Subcutaneous abdominal adipose tissue (tissue), 5 donors: ENCODE measurements around the gene SYT8.

Experiments used
- H3K27ac ChIP-seq: one replicate; pipeline ENCODE4 v1.7.0; 2013; ENCODE audit warnings: low read depth, mild to moderate bottlenecking, inconsistent platforms, low read length, moderate library complexity
- H3K27me3 ChIP-seq, 5 donors: one replicate each; pipeline ENCODE4 v1.7.0; 2013; ENCODE audit warnings: low read length in 5 of 5, inconsistent platforms in 1 of 5; ENCODE audit not compliant: control insufficient read depth in 5 of 5, insufficient read depth in 4 of 5
- H3K36me3 ChIP-seq, 5 donors: one replicate each; pipeline ENCODE4 v1.7.0; 2013; ENCODE audit warnings: low read length in 5 of 5; ENCODE audit not compliant: control insufficient read depth in 5 of 5, insufficient read depth in 5 of 5
- H3K4me1 ChIP-seq, 5 donors: one replicate each; pipeline ENCODE4 v1.7.0; 2013; ENCODE audit warnings: low read length in 5 of 5, mild to moderate bottlenecking in 3 of 5, moderate library complexity in 1 of 5; ENCODE audit not compliant: control insufficient read depth in 5 of 5, insufficient read depth in 5 of 5
- H3K4me3 ChIP-seq, 5 donors: one replicate each; pipeline ENCODE4 v1.7.0; 2013; ENCODE audit warnings: low read length in 5 of 5, low read depth in 1 of 5
- H3K9ac ChIP-seq, 5 donors: one replicate each; pipeline ENCODE4 v1.7.0; 2013; ENCODE audit warnings: low read length in 5 of 5, mild to moderate bottlenecking in 4 of 5, moderate library complexity in 3 of 5
- H3K9me3 ChIP-seq, 5 donors: one replicate each; pipeline ENCODE4 v1.7.0; 2013; ENCODE audit warnings: low read length in 5 of 5; ENCODE audit not compliant: control insufficient read depth in 5 of 5
- donor health status: healthy.
- donor health status: healthy.
- donor health status: healthy.
- donor health status: healthy.
- donor health status: healthy.

SYT8 gene

GRCh38 chr11:1817000-1817399 lies 17.8 kb upstream of the SYT8 start:
- Histone ChIP-seq H3K9ac (no peak overlapping the region), H3K4me1 (no peaks in the 10 kb centered on the region), H3K36me3 (no peaks in the 10 kb centered on the region), H3K27me3 (peaks cover 0 to 7% (median 3%) of the 10 kb centered on the region in 5 donors), H3K4me3 (no peak overlapping the region), H3K27ac (no peak overlapping the region), H3K9me3 (peaks cover 10 to 25% (median 12%) of the 10 kb centered on the region in 5 donors)

- Histone ChIP-seq H3K4me3 (no peak overlapping the region), H3K4me1 (no peaks in the 10 kb centered on the region), H3K27ac (no peak overlapping the region), H3K27me3 (peaks cover 0 to 7% (median 3%) of the 10 kb centered on the region in 5 donors), H3K9me3 (peaks cover 10 to 21% (median 12%) of the 10 kb centered on the region in 5 donors), H3K9ac (no peak overlapping the region), H3K36me3 (no peaks in the 10 kb centered on the region)
These were observed 17.3 kb upstream of the SYT8 start for GRCh38 chr11:1817511-1817910.

DNA sequence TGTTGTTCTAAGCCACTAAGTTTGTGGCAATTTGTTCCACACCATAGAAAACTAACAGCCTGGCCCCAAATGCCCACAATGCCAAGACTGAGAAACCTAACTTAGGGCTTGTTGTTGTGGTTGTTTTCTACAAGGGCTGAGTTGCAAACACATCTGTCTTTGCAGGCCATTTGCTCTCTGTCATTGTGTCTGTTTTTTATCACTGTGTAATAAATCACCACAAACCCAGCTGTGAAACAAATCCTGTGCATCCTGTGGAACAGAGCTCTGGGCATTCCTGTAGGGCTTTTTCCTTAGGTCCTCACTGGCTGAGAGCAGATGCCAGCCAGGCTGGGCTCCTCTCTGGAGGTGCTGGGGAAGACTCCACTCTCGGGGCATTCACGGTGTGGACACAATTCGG lies 15.7 kb upstream of the SYT8 start:
- H3K4me1 ChIP-seq, result no peaks in the 10 kb centered on the region
- peaks cover 0 to 7% (median 0%) of the 10 kb centered on the region in 5 donors for H3K27me3 ChIP-seq
- no peaks in the 10 kb centered on the region for H3K36me3 ChIP-seq
- H3K9me3 ChIP-seq, result peaks cover 10 to 21% (median 12%) of the 10 kb centered on the region in 5 donors
- no peak overlapping the region for H3K27ac ChIP-seq
- H3K9ac ChIP-seq, result no peak overlapping the region
- no peak overlapping the region for H3K4me3 ChIP-seq

GRCh38 chr11:1820463-1821325 lies 14.1 kb upstream of the SYT8 start:
- H3K27me3 ChIP-seq, result peaks cover 1 to 4% (median 4%) of the 10 kb centered on the region in 5 donors
- H3K9ac ChIP-seq, result no peak overlapping the region
- H3K27ac ChIP-seq, result no peak overlapping the region
- peaks cover 10 to 21% (median 12%) of the 10 kb centered on the region in 5 donors for H3K9me3 ChIP-seq
- H3K4me1 ChIP-seq, result no peaks in the 10 kb centered on the region
- no peaks in the 10 kb centered on the region for H3K36me3 ChIP-seq
- no peak overlapping the region for H3K4me3 ChIP-seq

DNA sequence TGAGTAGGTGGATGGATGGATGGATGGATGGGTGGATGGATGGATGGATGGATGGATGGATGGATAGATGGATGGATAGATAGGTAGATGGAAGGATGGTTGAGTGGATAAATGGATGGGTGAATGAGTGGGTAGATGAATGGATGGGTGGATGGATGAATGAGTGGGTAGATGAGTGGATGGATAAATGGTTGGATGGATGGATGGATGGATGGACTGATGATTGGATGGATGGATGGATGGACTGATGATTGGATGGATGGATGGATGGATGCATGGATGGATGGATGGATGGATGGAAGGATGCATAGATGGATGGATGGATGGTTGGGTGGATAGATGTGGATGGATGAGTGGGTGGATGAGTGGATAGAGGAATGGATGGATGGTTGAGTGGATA lies 13.2 kb upstream of the SYT8 start:
- H3K27ac ChIP-seq, result no peak overlapping the region
- H3K9me3 ChIP-seq, result peaks cover 10 to 21% (median 12%) of the 10 kb centered on the region in 5 donors
- peaks cover 0 to under 1% (median 0%) of the 10 kb centered on the region in 5 donors for H3K4me1 ChIP-seq
- H3K27me3 ChIP-seq, result peaks cover 0 to 7% (median 4%) of the 10 kb centered on the region in 5 donors
- no peaks in the 10 kb centered on the region for H3K36me3 ChIP-seq
- H3K4me3 ChIP-seq, result no peak overlapping the region
- H3K9ac ChIP-seq, result no peak overlapping the region

GRCh38 chr11:1822648-1823375 lies 12.0 kb upstream of the SYT8 start:
- peaks cover 9 to 20% (median 12%) of the 10 kb centered on the region in 5 donors for H3K9me3 ChIP-seq
- H3K9ac ChIP-seq, result no peak overlapping the region
- peaks cover 0 to 8% (median 0%) of the 10 kb centered on the region in 5 donors for H3K4me1 ChIP-seq
- H3K27ac ChIP-seq, result no peak overlapping the region
- H3K4me3 ChIP-seq, result no peak overlapping the region
- no peaks in the 10 kb centered on the region for H3K36me3 ChIP-seq
- H3K27me3 ChIP-seq, result peaks cover 4 to 12% (median 7%) of the 10 kb centered on the region in 5 donors

GRCh38 chr11:1823376-1824220 lies 11.2 kb upstream of the SYT8 start:
- H3K4me1 ChIP-seq, result peaks cover 0 to 8% (median 0%) of the 10 kb centered on the region in 5 donors
- H3K9me3 ChIP-seq, result peaks cover 5 to 12% (median 7%) of the 10 kb centered on the region in 5 donors
- no peak overlapping the region for H3K9ac ChIP-seq
- H3K36me3 ChIP-seq, result no peaks in the 10 kb centered on the region
- H3K27me3 ChIP-seq, result peaks cover 4 to 20% (median 7%) of the 10 kb centered on the region in 5 donors
- no peak overlapping the region for H3K27ac ChIP-seq
- no peak overlapping the region for H3K4me3 ChIP-seq

DNA sequence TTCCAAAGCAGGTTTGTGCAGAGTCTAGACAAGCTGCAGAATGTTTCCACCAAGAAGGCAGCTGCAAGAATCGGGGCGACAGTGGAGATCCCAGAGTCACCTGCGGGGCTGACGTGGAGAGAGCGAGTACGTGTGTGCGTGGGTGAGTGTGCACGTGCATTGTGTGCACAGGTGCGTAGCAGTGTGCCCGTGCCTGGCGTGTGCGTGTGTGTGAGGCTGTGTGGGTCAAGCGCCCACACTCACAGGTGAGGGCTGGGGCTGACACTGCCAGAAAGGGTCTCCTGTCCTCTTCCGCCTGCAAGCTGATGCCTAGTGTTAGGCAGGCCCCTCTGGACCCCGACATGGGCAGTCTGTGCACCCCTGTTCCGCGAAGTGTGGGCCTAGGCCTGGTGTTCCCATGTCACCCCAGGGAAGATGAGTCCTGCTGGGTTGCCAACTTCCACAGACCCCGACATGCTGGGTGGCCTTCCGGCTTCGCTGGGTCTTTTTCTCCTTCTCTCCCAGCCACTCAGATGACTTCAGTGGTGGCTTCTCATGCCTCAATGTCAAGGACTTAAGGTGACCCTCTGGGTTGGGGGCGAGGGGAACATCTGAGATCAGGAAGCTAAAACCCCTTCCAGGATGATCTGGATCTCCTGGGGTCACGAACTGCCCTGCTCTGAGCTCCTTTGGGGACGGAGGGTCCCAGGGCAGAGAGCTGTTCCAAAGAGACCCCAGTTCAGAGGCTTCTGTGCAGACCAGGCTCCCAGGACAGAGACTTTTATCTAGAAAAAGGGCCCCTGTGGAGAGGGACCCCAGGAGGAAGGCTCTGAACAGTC lies 10.4 kb upstream of the SYT8 start:
- Histone ChIP-seq H3K36me3 (no peaks in the 10 kb centered on the region), H3K4me1 (peaks cover 0 to 8% (median 0%) of the 10 kb centered on the region in 5 donors)

More for the DNA sequence above, 10.4 kb upstream of the SYT8 start:
- H3K9ac ChIP-seq, result no peak overlapping the region
- H3K4me3 ChIP-seq, result no peak overlapping the region
- H3K9me3 ChIP-seq, result peaks cover 0 to 4% (median 0%) of the 10 kb centered on the region in 5 donors
- no peak overlapping the region for H3K27ac ChIP-seq
- H3K27me3 ChIP-seq, result peaks cover 6 to 26% (median 11%) of the 10 kb centered on the region in 5 donors
